H1 (cell line): ENCODE results near the gene CLBA1.

Source experiments
- EP300 ChIP-seq, 2 experiments: IDR thresholded peaks; 1 replicate in 1 of 2; 2 replicates in 1 of 2; pipeline ENCODE4 v1.6.1; 2011 to 2012; ENCODE audit warnings: low read depth in 2 of 2, low read length in 2 of 2, mild to moderate bottlenecking in 2 of 2, borderline replicate concordance in 1 of 2, inconsistent platforms in 1 of 2, moderate library complexity in 1 of 2
- JUN ChIP-seq: IDR thresholded peaks from 2 replicates; pipeline ENCODE4 v1.6.1; 2011; ENCODE audit warnings: low read depth, mild to moderate bottlenecking, improper control_type of control experiment, low read length
- JUND ChIP-seq: IDR thresholded peaks from 2 replicates; pipeline ENCODE4 v1.6.1; 2011; ENCODE audit warnings: mild to moderate bottlenecking, improper control_type of control experiment, low read length
- POLR2A ChIP-seq, 2 experiments: IDR thresholded peaks; 1 replicate in 1 of 2; 2 replicates in 1 of 2; pipeline ENCODE4 v1.6.1; 2011; ENCODE audit warnings: low read depth in 2 of 2, low read length in 2 of 2, mild to moderate bottlenecking in 2 of 2; ENCODE audit errors: control extremely low read depth in 1 of 2
- RFX5 ChIP-seq: IDR thresholded peaks from 2 replicates; pipeline ENCODE4 v1.6.1; 2011; ENCODE audit warnings: low read depth, low read length, improper control_type of control experiment, borderline replicate concordance
- SIN3A ChIP-seq, 2 experiments: IDR thresholded peaks in 1 of 2; conservative IDR thresholded peaks in 1 of 2; 2 replicates each; pipeline ENCODE4 v1.6.1; 2011 to 2012; ENCODE audit warnings: low read length in 2 of 2, improper control_type of control experiment in 1 of 2, low read depth in 1 of 2, mild to moderate bottlenecking in 1 of 2
- SP1 ChIP-seq: IDR thresholded peaks from 2 replicates; pipeline ENCODE4 v1.6.1; 2011; ENCODE audit warnings: low read depth, low read length
- TAF1 ChIP-seq: IDR thresholded peaks from 2 replicates; pipeline ENCODE4 v1.6.1; 2011; ENCODE audit warnings: mild to moderate bottlenecking, low read depth, low read length
- TAF7 ChIP-seq: optimal IDR thresholded peaks from 2 replicates; pipeline ENCODE3; 2011; ENCODE audit warnings: low read depth, mild to moderate bottlenecking, inconsistent platforms, low read length, moderate library complexity, borderline replicate concordance
- YY1 ChIP-seq: IDR thresholded peaks from 2 replicates; pipeline ENCODE4 v1.6.1; 2011; ENCODE audit warnings: low read depth, mild to moderate bottlenecking, low read length
- TF ChIP-seq, protein P1 (sequence below), 3 experiments: IDR thresholded peaks; 1 replicate in 2 of 3; 2 replicates in 1 of 3; pipeline versions ENCODE4 v1.5.1 to v1.6.1; 2011; ENCODE audit warnings: low read length in 3 of 3, mild to moderate bottlenecking in 3 of 3, inconsistent platforms in 2 of 3, low read depth in 1 of 3, moderate library complexity in 1 of 3; ENCODE audit not compliant: insufficient read depth in 1 of 3; ENCODE audit errors: control extremely low read depth in 1 of 3

- TF ChIP-seq RFX5 (no peak), YY1 (no peak), JUND (no peak), SIN3A (conservative IDR thresholded peaks at IDR 0.05 in 1 of 2, IDR thresholded peaks at IDR 0.05 in 1 of 2; ENCODE audit: low read depth in 1 of 2, low read length in 2 of 2) (no peak; a peak in 1 of 4 replicates), POLR2A (IDR thresholded peaks at IDR 0.05; ENCODE audit: control extremely low read depth in 1 of 2, low read depth in 2 of 2, low read length in 2 of 2) (no peak), SP1 (no peak), EP300 (IDR thresholded peaks at IDR 0.05; ENCODE audit: borderline replicate concordance in 1 of 2, low read depth in 2 of 2, low read length in 2 of 2) (no peak), TAF7 (no peak), JUN (no peak), TAF1 (no peak)
- TF ChIP-seq, protein P1, sequence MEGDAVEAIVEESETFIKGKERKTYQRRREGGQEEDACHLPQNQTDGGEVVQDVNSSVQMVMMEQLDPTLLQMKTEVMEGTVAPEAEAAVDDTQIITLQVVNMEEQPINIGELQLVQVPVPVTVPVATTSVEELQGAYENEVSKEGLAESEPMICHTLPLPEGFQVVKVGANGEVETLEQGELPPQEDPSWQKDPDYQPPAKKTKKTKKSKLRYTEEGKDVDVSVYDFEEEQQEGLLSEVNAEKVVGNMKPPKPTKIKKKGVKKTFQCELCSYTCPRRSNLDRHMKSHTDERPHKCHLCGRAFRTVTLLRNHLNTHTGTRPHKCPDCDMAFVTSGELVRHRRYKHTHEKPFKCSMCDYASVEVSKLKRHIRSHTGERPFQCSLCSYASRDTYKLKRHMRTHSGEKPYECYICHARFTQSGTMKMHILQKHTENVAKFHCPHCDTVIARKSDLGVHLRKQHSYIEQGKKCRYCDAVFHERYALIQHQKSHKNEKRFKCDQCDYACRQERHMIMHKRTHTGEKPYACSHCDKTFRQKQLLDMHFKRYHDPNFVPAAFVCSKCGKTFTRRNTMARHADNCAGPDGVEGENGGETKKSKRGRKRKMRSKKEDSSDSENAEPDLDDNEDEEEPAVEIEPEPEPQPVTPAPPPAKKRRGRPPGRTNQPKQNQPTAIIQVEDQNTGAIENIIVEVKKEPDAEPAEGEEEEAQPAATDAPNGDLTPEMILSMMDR (IDR thresholded peaks at IDR 0.05; ENCODE audit: control extremely low read depth in 1 of 3, insufficient read depth in 1 of 3, low read depth in 1 of 3, low read length in 3 of 3): no peak
Observed at GRCh38 chr14:104967386-104968152, 18.0 kb upstream of the CLBA1 start.
